Daoy (cell line): ENCODE results near the gene NIPSNAP2. TPM values are rescaled to one million over a fixed set of nuclear protein-coding genes. Genes with fewer than 3 reads are reported as not detected.
A peak's percentile ranks its signal among the peaks of the same experiment; 100 is the strongest.

Experiments
- DNase-seq: peaks from one replicate; pipeline ENCODE4 v3.0.0-alpha.2; 2015; ENCODE audit warnings: low read depth
- total RNA-seq: library from RNA; depleted of rRNA; stranded (reverse); fragments of >200 nt; shearing (Covaris generic); gene quantifications from 2 replicates; pipeline ENCODE4 v1.2.3, GENCODE V29; 2014; rRNA removed

Gene NIPSNAP2
- total RNA-seq: 65.8 and 68.6 TPM in 2 replicates

DNA sequence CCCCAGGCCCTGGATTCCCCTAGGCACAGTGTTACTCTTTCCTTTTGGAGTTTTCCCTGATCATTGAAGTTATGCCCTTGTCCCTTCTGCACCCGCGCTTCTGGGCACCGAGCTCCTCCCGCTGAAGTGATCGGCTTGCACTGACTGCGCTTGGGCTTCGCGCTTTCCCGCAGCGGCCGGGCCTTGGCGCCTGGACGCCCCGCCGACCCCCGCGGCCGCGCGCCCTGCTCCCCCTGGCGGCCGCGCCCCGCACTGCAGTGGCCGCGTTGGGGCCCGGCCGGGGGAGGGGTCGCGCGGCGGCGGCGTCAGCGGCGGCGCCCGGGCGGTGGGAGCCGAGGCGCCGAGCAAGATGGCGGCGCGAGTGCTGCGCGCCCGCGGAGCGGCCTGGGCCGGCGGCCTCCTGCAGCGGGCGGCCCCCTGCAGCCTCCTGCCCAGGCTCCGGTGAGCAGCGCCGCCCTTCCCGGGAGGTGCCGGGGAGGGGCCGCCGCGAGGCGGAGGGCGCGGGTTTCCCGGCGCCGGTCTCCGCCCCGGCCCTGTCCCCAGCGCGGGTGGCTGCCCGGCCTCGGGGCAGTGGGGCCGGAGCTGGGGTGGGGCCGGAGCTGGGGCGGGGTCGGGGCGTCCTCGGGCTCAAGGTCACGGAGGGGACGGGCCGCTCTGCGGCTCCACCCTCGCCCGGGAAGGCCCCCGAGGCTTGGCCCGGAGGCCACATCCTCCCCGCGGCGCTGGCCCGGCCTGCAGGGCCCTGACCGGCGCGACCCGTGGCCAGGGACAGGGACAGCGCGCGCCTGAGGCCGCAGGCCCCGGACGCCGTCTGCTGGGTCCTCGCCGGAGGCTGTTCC, at the start of gene NIPSNAP2:
Gene NIPSNAP2 (plus strand): TSS at position 325 of the 839 bp plus-strand sequence. CDS start 25 bp downstream, at position 350.
- DNase-seq: peak; percentile 89

DNA sequence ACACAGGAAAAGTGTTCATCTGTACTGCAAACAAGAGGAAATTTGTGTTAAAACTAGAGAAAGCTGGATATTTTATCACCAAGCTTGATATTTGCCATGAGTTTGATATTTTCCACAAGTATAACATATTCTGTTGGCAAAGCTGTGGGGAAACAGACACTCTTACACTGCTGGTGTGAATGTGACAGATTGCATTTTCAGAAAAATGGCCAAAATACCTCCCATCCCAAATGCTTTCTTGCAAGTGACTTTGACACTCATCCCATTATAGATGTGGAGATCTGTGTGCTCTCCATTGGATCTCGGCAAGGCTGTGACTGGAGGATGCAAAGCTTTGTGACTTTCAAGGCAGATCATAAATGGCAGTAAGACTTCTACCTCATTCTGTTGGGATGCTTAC, 46.6 kb upstream of the NIPSNAP2 start:
- DNase-seq: no peak

DNA sequence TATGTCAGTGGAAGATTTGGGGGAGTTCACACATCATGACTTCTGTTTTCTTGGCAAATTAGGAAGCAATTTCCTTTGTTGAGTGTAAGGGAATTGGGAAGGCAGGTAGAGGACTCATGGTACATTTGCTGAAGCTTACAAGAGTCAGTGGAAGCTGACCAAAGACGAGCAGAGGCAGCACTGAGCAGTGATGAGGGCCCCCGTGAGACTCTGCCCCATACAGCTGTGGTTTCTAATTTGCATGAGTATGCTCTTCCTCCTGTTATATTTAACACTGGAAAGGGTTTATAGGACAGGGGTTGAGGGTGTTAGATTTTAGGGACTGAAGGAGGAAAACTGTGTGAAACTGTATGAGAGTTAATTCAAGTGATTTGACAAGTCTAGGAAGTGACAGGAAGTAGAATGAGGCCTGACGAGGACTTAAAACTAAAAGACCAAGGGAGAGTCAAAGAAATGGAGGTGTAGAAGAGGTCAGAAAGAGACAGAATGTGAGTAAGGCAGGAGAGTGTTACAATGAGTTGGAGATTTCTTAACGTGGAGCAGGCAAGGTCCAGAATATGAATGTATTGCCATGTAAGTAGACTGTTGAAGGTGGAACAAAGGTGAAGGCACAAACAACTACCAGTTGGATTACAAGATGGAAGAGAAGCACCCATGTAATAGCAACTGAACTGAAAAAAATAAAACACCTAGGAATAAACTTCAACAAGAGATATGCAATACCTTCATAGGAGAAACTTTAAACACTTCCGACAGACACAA, 36.2 kb upstream of the NIPSNAP2 start:
- DNase-seq: no peak

DNA sequence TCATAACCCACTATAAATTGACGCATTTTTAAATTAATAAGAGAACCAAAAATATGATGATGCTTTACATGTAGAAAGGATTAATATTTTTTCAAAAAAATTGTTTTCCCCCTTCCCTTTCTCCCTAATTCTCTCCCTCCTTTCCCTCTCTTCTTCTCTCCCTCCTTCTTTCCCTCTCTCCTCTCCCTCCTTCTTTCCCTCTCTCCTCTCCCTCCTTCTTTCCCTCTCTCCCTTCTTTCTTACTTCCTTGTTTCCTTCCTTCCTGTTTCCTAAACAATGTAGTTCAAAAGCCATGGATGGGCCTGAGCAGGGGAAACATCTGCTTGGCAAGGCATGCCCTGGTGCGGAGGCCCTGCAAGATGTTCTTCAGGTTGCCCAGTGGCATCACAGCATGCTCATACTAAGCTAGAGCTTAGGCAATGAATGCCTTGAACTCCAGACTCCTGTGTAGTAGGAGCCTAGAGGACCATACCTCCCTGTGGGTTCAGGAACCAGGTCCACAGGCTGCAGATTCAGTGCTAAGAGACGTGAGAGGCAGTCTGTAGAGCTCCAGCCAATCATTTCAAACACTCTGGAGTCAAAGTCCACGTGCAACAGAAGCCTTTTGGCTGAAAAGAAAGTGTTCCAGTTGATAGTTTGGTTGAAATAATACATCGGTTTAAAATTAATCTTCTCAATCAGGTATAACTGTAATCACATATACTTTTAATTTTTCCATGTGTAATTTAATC, 32.8 kb upstream of the NIPSNAP2 start:
- DNase-seq: no peak

DNA sequence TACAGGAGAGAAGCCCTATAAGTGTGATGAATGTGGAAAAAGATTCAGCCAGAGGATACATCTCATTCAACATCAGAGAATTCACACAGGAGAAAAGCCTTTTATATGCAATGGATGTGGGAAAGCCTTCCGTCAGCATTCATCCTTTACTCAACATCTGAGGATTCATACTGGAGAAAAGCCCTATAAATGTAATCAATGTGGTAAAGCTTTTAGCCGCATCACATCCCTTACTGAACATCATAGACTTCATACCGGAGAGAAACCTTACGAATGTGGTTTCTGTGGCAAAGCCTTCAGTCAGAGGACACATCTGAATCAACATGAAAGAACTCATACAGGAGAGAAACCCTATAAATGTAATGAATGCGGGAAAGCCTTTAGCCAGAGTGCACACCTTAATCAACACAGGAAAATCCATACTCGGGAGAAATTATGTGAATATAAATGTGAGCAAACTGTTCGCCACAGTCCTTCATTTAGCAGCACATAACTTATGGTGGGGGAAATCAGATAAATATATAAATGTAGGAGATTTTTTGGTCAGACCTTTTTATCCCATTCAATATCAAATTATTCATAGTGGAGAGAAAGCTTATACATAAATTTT, 24.8 kb upstream of the NIPSNAP2 start:
- no peak for DNase-seq

DNA sequence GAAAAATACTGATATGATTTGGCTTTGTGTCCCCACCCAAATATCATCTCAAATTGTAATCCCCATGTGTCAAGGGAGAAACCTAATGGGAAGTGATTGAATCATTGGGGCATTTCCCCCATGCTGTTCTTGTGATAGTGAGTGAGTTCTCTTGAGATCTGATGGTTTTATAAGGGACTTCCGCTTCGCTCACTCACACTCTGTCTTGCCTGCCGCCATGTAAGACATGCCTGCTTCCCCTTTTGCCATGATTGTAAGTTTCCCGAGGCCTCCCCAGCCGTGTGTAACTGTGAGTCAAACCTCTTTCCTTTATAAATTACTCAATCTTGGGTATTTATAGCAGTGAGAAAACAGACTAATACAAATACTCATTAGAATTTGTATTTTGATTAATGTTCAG, 17.8 kb upstream of the NIPSNAP2 start:
- no peak for DNase-seq

DNA sequence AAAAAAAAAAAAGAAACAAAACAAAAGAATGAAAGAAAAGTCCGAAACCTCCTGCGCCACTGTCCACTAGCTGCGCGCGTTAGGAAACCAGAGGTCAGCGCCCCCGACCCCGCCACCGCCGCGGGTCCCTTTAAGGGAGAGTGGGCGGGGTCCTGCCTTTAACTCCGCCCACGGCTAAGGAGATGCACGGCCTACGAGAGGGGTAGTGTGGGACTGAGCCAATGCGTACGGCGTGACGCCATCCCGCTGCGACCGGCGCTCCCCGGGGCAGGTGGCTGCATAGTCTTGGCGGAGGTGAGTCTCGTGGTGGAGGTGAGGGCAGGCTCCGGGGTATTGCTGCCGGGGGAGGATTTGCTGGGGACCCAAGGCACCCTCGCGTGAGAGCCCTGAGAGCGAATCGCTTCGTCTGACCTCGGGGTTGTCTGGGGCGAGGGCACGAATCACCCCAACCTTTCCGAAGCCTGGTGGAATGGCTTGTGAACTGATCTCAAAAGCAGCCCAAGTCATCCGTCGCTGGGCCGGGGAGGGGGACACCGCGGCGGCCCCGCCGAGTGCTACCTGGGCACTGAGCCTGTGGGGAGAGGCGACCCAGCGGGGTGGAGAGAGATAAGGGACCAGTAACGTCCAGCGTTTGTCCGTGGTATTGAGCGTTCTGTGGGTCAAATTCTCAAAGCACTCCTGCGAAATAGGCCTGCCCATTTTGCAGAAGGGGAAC, 12.6 kb upstream of the NIPSNAP2 start, which contains the start of gene MRPS17:
Gene MRPS17 (plus strand): TSS at position 241 of the 715 bp plus-strand sequence. CDS start 1,319 bp downstream, outside the sequence.
- peak; percentile 98 for DNase-seq

DNA sequence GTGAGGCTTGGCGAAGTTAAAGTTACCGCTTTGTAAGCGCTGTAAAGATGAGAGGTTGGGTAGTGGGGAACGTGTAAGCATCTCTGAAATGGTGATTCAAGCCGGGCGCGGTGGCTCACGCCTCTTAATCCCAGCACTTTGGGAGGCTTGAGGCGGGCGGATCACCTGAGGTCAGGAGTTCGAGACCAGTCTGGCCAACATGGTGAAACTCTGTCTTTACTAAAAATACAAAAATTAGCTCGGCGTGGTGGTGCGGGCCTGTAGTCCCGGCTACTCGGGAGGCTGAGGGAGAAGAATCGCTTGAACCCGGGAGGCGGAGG, 12.1 kb upstream of the NIPSNAP2 start:
- DNase-seq: peak; percentile 30

DNA sequence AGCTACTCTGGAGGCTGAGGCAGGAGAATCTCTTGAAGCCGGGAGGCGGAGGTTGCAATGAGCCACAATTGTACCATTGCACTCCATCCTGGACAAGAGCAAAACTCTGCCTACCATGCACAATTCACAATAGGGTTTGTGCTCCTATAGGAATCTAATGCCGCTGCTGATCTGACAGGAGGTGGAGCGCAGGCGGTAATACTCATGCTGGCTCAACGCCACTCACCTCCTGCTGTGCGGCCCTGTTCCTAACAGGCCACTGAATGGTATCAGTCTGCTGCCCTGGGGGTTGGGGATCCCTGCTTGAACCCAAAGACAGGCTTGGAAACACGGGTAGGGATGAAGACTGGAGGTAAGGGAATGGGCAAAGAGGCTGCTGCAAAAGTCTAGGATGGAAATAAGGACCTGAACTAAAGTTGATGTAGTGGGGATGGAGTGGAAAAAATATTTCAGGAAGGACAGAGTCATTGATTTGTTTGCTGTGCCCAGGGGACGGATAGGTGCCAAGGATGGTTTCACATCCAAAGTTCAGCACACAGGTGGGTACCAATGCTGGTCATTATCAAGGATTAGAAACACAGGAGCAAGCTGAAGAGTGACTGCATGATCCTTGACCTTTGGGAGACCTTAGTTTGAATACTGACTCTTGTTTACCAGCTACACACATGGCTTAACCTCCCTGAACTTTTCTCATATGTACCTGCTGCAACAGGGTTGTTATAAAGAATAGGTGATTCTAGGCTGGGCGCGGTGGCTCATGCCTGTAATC, 10.5 kb upstream of the NIPSNAP2 start:
- no peak for DNase-seq

DNA sequence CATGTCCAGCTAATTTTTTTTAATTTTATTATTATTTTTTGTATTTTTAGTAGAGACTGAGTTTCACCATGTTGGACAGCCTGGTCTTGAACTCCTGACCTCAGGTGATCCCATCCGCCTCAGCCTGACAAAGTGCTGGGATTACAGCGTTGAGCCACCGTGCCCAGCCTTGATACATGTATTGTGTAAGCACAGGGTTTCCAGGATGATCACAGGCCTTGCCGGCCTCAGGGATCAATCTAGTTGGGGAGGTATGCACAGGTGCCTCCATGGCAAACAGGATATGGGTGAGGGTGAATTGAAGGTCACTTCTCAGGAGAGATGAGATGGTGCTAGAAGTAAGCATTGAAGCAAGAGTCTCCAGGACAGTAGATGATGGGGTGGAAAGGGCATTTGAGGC, 7.2 kb upstream of the NIPSNAP2 start:
- no peak for DNase-seq

DNA sequence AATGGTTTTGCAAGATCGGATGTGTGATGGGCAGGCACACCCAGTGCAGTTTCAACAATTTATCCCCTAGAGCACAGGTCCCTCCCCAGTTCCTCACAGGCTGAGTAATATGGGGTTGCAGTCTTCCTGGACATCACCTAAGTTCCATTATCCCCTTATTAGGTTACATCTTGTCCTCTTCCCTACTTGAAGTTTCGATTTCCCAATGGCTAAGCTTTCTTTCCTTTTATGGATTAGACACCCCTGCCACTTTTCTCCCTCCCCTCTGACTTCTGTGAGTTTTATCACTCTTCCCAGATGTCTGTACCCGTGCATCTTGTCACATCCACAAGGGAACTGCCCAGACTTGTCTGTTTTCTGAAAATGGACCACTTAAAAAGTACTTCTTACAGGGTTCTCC, 2.4 kb upstream of the NIPSNAP2 start:
- DNase-seq: no peak

DNA sequence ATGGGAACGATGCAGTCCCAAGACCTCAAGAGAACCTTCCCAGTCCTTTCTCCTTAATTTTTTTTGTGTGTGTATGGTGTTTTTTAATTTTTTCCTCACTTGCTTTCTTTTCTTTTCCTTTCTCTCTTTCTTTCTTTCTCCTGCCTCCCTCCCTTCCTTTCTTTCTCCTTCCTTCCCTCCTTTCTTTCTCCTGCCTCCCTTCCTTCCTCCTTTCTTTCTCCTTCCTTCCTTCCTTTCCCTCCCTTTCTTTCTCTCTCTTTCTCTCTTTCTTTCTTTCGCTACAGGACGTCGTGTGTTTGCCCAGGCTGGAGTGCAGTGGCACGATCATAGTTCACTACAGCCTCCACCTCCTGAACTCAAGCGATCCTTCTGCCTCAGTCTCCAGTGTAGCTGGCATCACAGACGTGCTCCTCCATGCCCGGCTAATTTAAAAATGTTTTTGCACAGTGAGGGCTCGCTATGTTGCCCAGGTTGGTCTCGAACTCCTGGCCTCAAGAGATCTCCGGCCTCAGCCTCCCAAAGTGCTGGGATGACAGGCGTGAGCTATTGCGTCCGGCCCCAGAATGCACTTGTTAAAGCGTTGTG, 709 bp upstream of the NIPSNAP2 start:
- no peak for DNase-seq

DNA sequence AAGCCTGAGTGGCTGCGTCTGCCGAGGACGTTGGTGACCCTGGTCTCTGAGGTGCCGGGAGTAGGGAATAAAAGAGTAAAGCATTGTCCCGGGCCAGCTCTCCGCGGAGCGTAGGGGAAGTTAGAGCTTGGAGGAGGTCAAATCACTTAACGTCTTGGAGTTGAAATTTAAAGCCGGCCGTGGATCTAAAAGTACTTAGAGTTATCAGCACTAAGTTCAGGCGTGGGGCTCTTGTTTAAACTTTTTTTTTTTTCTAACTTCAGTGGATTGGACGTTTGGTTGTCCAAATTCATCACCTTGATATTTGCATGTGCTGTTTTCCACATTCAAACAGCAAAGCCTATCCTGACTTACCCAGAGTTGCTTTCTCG, 700 bp downstream of the NIPSNAP2 start:
- DNase-seq: no peak

DNA sequence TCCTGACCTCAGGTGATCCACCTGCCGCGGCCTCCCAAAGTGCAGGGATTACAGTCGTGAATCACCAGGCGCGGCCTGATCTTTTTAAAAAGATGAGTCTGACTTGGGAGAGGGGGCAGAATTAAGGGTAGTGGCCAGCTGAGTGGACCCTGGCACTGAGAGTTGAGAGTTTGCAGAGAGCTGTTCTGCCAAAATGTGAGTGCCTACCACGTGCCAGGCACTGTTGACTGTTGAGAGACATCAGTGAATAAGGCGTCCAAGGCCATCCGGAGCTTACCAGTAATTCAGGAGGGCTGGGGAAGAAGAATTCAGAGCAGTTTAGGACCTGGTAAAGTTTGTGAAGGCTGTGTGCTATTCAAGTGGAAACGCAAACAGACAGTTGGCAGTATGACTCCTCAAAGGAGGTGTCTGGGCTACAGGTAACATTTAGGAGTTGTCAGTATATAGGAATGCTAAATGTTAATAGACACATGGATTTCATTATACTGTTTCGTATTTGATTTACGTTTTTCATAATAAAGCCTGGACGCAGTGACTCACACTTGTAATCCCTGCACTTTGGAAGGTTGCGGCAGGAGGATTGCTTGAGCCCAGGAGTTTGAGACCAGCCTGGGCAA, 1.5 kb downstream of the NIPSNAP2 start:
- peak; percentile 24 for DNase-seq

DNA sequence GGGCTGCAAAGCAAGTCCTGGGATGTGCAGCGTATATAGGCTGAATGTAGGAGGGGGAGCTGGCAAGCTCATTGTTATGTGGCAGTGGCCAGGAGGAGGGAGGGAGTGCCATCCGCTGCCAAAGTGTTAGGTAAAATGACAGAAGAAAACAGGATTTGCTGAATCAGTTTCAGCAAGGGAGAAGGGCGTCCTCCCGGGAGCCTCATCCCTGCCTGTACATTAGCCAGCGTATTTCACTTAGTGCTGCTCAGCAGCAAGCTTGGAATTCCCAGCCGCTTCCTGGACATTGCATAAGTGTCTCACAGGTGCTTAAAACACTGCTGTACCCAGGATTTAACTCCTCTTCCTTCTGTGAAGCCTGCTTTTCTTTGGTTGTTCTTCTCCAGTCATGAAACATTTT, 2.5 kb downstream of the NIPSNAP2 start:
- DNase-seq: no peak

DNA sequence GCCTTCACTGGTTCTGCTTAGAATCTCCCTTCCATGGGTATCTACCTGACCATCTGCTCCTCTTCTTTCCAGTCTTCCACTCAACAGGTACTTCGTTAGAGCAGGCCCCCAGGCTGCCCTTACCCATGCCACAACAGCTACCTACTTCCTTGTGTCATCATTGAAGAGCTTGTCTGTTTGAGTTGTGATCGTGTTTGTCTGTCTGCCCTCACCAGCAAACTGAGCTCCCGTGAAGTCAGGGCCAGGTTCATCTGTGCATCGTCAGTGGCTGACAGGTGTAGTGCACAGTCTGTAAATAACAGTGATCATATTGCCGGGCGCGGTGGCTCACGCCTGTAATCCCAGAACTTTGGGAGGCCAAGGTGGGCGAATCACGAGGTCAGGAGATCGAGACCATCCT, 5.0 kb downstream of the NIPSNAP2 start:
- no peak for DNase-seq

DNA sequence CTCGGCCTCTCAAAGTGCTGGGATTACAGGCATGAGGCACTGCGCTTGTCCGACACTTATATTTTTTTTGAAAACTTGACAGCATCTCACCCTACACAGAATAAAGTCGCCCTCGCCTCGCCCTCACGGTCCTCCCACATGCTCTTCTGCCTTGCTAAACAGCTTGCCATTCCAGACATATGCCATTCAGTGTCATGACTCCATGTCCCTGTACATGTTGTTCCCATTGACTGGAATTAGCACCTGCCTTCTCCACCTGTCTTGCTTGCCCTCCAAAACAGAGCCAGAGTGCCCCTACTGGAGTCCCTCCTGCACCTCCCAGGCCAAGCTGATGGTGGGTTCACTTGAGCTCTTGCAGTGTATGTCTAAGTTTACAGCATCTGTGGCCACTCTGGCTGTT, 6.2 kb downstream of the NIPSNAP2 start:
- no peak for DNase-seq

DNA sequence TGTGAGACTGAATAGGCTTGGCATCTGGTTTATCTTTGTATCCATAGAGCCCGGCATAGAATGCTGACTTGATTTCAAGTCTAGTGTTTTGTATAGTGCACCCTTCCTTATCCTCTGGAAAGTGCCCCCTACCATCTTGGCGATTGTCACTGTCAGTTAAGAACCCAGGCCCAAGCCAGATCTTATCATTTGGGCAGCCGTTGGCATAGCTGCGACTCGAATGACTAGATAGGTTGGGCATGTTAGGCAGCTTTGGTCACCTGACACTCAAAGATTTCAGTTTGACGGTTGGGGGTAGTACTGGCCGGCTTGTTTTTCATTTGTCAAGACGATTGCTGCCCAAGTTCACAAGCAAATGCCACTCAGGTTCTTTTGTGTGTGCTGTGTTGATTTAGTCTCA, 6.6 kb downstream of the NIPSNAP2 start:
- DNase-seq: no peak

DNA sequence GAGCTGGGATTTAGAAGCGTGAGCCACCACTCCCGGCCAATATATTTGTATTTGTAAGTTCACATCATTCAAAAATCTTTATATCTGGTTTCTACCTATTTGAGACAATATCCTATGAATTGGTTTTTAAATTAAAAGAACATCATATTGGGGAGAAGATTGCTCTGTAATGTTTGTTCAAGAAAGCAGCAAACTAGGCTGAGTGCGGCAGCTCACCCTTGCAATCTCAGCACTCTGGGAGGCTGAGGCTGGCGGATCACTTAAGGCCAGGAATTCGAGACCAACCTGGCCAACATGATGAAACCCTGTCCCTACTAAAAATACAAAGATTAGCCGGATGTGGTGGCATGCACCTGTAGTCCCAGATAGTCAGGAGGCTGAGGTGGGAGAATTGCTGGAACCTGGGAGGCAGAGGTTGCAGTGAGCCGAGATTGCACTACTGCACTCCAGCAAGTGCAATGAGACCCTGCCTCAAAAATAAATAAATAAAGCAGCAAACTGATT, 9.4 kb downstream of the NIPSNAP2 start:
- DNase-seq: no peak
